ENCODE measurements around the gene ACOT9. TPM values are rescaled to one million over a fixed set of nuclear protein-coding genes. Genes with fewer than 3 reads are reported as not detected.
"Not testable (repeated sequence)": the region's sequence is repeated elsewhere in the genome, so short reads cannot be mapped to it uniquely, and the experiment has no call there.

The ACOT9 gene
- total RNA-seq: 56.3 TPM

- DNase-seq: peak; percentile 95
Measured at GRCh38 chrX:23742697-23743622, at the start of gene ACOT9. TSS of gene ACOT9 (minus strand) at chrX:23743276. CDS start at chrX:23743144, 132 bp downstream.

GRCh38 chrX:23790155-23790497 is 47.0 kb upstream of the ACOT9 start:
- no peak for DNase-seq

GRCh38 chrX:23789386-23790154 is 46.5 kb upstream of the ACOT9 start:
- DNase-seq: no peak

GRCh38 chrX:23788946-23789345 is 45.9 kb upstream of the ACOT9 start:
- DNase-seq: no peak

GRCh38 chrX:23788521-23788920 is 45.4 kb upstream of the ACOT9 start:
- no peak for DNase-seq

GRCh38 chrX:23787745-23788118 is 44.7 kb upstream of the ACOT9 start:
- no peak for DNase-seq

- DNase-seq: no peak
Measured at GRCh38 chrX:23786268-23786815, 43.3 kb upstream of the ACOT9 start.

GRCh38 chrX:23785580-23785979 is 42.5 kb upstream of the ACOT9 start:
- no peak for DNase-seq

GRCh38 chrX:23784470-23785331 is 41.6 kb upstream of the ACOT9 start:
- DNase-seq: no peak

- DNase-seq: peak; percentile 18
Measured at GRCh38 chrX:23783589-23784469, 40.8 kb upstream of the ACOT9 start.

GRCh38 chrX:23782863-23783588 is 40.0 kb upstream of the ACOT9 start, which contains the start of gene SAT1:
TSS of gene SAT1 (plus strand) at chrX:23783173. CDS start at chrX:23783352, 179 bp downstream.
- peak; percentile 97 for DNase-seq

- DNase-seq: no peak
Measured at GRCh38 chrX:23782455-23782854, 39.4 kb upstream of the ACOT9 start.

GRCh38 chrX:23779025-23779424 is 35.9 kb upstream of the ACOT9 start:
- DNase-seq: no peak

GRCh38 chrX:23776363-23776762 is 33.3 kb upstream of the ACOT9 start:
- no peak for DNase-seq

GRCh38 chrX:23773601-23774175 is 30.6 kb upstream of the ACOT9 start:
- no peak for DNase-seq

- DNase-seq: not testable (repeated sequence)
Measured at GRCh38 chrX:23771086-23771485, 28.0 kb upstream of the ACOT9 start.

GRCh38 chrX:23770142-23770541 is 27.1 kb upstream of the ACOT9 start:
- DNase-seq: no peak

GRCh38 chrX:23766650-23767551 is 23.8 kb upstream of the ACOT9 start:
- DNase-seq: no peak

GRCh38 chrX:23765868-23766267 is 22.8 kb upstream of the ACOT9 start:
- DNase-seq: no peak

Measured in tongue (tissue), 2 donors.